ENCODE results near the gene SLC5A11.

SLC5A11 gene

DNA sequence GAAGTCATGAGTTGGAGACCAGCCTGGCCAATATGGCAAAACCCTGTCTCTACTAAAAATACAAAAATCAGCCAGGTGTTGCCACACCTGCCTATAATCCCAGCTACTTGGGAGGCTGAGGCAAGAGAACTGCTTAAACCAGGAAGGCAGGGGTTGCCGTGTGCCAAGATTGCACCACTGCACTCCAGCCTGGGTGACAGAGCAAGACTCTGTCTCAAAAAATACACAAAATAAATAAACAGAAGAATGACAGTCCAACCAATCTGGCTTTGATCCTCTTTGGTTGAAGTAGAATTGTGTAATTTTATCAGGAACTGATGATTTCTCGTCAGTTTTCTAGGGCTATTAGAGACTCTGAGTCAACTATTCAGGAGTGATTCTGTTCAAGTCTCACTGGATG, 79.4 kb downstream of the SLC5A11 start:
- no peak for DNase-seq

DNA sequence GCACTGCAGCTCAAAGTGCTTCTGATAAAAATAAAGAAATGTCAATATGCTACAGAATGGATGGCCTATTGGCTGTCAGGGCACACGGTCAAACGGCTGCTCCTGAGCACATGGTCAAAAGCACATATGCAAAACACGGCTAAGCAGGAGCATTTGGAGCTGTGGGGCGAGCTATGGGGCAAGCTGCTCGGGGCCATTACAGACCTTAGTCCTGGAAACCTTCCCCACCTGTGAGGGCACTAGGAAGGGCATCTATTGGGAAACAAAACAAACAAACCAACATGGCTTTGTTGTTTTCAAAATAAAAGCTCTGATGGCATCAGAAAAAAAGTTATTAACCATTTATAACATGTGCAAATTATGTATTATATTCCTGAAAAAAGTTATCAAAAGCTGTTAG, 83.6 kb downstream of the SLC5A11 start:
- no peak for DNase-seq

DNA sequence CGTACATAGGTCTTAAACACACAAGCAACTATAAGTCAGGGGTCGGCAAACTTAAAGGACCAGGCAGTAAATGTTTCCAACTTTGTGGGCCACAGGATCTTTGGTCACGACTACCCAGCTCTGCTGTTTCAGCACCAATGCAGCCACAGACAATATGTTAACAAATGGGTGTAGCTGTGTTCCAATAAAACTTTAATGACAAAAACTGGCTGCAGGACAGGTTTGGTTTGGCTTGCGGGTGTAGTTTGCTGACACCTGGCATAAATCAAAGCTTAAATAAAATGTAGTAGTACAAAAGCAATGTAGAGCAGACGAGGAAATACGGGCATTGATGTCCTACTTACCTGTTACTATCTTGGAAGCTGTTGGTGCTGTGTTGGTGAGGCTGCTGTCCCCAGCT, 84.7 kb downstream of the SLC5A11 start:
- DNase-seq = no peak

DNA sequence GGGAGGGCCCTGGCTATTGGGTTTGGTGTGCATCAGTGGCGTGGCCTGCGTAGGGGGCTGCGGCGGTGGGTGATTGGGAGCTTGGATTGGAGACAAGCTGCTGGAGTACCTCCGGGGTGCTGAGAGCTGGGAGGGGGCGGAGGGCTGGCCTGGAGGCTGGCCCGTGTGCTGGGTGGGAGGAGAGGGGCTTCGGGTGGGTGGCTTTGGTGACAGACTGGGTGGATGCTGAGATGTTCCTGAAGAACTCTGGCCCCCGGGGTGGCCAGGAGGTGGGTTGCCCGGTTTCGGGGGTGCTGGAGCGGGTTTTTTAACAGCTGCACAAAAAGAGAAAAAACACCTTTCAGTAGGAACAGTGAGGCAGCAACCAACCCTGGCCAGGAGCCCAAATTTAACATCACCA, 85.3 kb downstream of the SLC5A11 start:
- DNase-seq = no peak

DNA sequence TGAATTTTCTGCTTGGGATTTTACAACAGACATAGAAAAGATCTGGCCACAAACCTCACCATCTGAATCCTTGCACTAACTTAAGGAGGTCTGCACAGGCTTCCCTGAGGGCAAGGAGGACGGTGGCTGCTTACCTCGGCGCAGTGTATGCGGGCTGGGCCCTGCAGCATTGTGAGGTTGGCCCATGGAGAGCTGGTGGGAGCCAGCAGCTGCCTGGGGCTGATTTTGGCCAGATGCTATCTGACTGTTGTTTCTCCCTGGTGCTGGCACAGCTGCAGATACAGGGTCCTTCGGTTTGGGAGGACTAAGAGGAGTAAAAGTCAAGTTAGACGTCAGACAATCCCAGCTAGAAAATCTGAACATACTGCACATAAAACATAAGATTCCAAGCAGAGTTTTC, 89.6 kb downstream of the SLC5A11 start:
- DNase-seq = no peak

DNA sequence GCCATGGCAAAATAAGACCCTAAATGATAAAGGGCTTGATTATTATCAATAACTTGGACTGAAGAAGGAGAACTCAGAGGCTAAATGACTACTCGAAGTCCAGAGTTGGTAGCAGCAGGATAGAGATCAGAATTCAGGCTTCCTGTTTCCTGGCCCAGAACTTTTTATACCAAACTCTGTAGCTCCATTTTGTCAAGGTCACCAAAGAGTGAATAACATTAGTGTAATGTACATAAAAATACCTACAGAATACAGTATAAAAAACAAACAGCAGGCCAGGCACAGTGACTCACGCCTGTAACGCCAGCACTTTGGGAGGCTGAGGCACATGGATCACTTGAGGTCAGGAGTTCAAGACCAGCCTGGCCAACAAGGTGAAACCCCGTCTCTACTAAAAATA, 90.4 kb downstream of the SLC5A11 start:
- DNase-seq = no peak

DNA sequence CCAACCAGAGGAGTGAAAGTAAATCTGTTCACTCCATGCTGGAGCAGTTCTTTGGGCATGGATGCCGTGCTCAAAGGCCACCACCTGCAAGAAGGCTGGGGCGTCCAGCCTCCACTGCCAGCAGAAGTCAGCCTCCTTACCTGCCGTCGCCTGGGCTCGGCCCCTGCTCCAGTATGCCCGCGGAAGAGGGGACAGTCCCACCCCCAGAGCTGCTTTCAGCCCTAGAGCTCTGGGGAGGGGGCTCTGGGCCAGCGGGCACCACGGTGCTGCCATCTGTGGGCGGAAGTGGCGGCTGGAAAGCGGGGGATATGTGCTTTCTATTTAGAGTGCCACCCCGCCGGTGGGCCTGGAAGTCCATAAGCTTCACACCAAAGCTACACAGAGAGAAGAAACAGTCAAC, 93.5 kb downstream of the SLC5A11 start:
- DNase-seq = no peak

DNA sequence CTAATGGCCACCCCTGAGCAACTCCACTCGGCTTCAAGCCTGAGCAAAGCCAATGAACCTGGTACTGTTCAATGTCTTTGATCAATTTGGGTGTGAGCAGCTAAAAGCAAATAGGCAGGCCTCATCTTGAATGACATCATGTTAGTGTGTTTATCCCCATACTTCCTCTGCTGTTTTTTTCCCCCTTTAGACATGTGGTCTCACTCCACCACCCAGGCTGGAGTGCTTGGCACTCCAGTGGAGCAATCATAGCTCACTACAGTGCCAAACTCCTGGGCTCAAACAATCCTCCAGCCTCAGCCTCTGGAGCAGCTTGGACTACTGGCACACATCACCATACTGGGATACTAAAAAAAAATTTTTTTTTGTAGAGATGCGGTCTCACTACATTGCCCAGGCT, 94.0 kb downstream of the SLC5A11 start:
- no peak for DNase-seq

DNA sequence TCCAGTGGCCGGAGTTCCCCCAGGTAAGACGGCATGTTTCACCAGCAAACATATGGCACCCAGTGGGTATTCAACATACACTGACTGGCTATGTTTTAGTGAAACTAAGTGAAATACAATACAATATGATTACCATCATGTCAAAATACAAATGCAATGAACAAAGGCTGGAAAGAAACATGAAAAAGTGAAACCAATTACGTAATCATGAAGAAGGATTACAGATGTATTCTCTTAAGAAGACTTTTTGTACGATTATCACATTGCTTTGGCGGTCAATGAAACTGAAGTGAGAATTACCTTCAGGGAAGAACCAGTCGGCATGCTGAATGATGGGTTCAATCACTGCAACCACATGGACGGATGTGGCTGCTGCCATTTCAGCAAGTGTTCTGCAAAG, 97.7 kb downstream of the SLC5A11 start:
- no peak for DNase-seq

DNA sequence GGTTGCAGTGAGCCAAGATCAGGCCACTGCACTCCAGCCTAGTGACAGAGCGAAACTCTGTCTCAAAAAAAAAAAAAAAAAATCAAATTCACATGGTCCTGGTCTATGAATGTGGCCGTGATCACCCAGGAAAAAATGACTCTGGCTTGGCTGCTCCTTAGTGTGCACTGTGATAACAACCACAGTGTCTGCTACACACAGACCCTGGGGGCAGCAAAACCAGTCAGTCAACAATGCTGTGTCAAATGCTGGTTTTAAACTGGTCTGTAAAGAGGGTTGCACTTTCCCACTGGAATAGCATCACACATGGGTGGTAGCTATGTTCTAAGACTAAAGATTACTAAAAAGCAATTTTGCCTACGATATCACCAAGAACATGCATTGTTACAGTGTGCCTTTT, 98.4 kb downstream of the SLC5A11 start:
- no peak for DNase-seq

DNA sequence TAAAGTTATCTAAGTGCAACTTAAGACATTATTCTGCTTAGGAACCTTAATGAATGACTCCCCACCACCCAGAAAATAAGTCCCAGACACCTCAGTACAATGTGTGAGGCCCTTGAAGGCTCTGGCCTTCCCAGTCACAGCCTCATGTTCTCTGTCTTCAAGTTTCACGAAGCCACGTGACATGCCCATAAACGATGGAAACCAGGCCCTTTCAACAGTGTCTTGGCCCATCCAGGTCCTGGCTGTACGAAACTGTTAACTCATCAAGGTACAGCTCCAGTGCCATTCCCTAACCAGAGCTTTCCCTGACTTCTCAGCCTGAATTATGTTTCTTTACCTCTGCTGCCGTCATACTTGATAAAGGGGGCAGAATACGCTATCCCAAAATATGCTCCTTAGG, 100.4 kb downstream of the SLC5A11 start:
- no peak for DNase-seq

DNA sequence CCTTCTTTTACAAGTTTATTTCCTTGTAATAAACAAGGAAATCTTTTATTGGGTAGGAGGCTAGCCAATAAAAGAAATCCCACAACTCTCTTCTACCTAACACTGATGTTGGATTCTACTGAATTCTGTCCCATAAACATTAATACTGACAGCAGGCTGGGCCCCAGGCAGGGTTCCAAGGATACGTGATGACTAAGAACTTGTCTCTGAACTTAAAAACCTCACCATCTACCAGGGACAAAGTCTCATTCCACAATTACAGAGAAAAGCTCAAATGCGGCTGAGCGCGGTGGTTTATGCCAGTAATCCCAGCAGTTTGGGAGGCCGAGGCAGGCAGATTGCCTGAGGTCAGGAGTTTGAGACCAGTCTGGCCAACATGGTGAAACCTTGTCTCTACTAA, 104.5 kb downstream of the SLC5A11 start:
- DNase-seq = no peak

DNA sequence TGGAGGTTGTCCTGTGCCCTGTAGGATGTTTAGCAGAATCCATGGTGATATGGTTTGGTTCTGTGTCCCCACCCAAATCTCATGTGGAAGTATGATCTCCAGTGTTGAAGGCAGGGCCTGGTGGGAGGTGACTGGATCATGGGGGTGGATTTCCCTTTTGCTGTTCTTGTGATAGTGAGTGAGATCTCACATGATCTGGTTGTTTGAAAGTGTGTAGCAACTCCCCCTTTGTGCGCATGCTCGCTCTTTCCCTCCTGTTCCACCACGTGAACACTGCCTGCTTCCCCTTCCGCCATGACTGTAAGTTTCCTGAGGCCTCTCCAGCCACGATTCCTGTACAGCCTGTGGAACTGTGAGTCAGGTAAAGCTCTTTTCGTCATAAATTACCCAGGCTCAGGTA, 107.5 kb downstream of the SLC5A11 start:
- no peak for DNase-seq

DNA sequence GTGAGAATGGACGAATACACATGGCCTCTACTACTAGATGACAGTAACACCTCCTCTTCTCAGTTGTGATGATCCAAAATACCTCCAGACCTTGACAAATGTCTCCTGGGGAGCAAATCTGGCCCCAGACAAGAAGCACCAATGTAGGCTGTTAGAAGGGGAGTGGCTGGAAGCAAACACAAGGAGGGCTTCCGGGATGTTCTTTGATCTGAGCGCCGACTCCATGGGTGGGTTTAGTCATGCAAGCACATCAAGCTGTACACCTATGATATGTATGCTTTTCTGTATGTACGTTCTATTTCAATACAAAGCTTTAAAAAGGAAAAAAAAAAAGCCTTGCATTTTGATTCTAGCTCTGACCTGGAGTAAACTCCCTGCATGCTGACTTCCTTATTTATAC, 108.0 kb downstream of the SLC5A11 start:
- DNase-seq = no peak

DNA sequence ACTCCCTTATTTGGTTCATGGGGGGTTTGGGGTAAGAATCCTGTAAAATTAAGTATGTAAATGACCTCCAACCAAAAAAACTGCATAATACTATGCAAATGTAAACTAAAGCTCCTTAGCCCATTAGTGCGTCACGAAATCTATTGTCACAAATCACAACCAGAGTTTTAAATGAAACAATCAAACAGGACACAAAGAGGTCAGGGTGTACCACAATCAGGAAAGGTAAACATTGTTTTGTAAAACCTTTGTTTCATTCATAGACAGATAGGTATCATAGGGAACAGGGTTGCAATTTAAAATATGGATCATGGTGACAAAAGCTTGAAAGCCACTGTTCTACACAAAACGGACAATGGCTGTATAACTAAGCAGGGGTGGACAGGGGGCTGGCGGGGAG, 108.4 kb downstream of the SLC5A11 start:
- DNase-seq = no peak

DNA sequence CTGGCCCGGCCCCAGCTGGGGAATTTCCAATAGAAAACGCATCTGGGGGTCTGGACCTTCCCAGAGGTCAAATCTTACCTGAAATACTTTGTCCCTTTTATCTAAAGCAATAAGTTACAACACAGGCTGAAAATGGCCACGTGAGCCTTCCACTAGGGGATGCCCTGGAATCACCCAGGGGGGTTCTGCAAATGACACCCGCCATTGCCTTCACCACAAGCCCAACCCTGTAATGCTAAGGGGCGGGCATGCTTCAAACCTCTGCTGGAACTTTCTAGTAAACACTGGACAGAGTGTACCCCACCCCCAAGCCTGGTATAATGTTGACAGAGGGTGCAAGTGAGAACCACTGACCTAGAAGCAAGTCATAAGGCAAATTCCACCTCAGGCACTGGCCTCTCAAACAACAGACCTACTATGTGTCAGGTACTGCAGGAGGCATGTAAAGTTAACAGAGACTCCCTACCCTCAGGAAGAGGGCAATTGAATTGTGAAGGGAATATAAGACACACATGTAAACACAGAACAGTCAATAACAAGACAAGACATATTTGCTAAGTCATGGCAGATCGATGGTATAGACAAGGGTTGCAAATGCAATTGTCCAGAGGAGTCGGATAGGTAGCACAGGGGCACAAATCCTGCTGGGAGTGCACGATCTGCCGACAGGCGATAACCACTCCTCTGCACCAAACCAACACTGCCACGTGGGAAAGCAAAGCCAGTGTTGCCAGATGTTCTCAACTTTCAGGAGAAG, 110.4 kb downstream of the SLC5A11 start:
- no peak for DNase-seq

DNA sequence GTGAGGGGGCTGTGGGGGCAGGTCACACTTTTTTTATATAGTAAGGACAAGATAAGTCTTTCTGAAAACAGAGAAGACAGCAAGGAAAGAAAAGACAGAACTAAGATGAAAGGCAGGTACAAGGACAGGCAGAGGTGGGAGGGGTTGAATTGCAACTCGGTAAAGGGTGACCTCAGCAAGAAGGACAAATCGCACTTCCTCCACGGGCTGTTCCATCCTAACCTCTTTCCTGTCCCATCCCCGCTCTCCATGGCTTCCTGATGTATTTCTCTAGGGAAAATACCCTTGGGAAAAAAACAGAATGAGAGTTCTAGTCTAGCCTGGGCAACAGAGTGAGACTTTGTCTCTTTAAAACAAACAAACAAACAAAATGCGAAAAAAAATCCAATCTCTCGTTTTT, 112.1 kb downstream of the SLC5A11 start:
- no peak for DNase-seq

Data from DMS 273 treated with DMSO at 0.1 percent for 48 hours (cell line).